Thymus (tissue), 11 donors: ENCODE data around the gene BLTP3B. TPM values are rescaled to one million over a fixed set of nuclear protein-coding genes. Genes with fewer than 3 reads are reported as not detected.

Source experiments
- DNase-seq, 9 donors: peaks; one replicate each; pipeline ENCODE4 v3.0.0-alpha.2; 2013; ENCODE audit warnings: low spot score in 9 of 9, low read depth in 6 of 9, missing footprints in 1 of 9
- H3K27ac ChIP-seq, 2 donors: one replicate each; pipeline ENCODE4 v1.5.1; 2013; ENCODE audit warnings: control low read depth in 1 of 2, low read depth in 1 of 2, low read length in 1 of 2, mild to moderate bottlenecking in 1 of 2, moderate library complexity in 1 of 2
- H3K27me3 ChIP-seq, 2 donors: one replicate each; pipeline ENCODE4 v1.5.1; 2013; ENCODE audit warnings: low read length in 1 of 2; ENCODE audit not compliant: control insufficient read depth in 2 of 2, insufficient read depth in 1 of 2
- H3K36me3 ChIP-seq, 2 donors: one replicate each; pipeline ENCODE4 v1.5.1; 2013; ENCODE audit warnings: low read length in 1 of 2, mild to moderate bottlenecking in 1 of 2, moderate library complexity in 1 of 2; ENCODE audit not compliant: control insufficient read depth in 2 of 2, insufficient read depth in 2 of 2
- H3K4me1 ChIP-seq, 2 donors: one replicate each; pipeline ENCODE4 v1.5.1; 2013; ENCODE audit warnings: low read length in 2 of 2; ENCODE audit not compliant: control insufficient read depth in 2 of 2, insufficient read depth in 2 of 2
- H3K4me3 ChIP-seq, 2 donors: one replicate each; pipeline ENCODE4 v1.5.1; 2013; ENCODE audit warnings: low read length in 2 of 2, control low read depth in 1 of 2, mild to moderate bottlenecking in 1 of 2
- H3K9me3 ChIP-seq, 2 donors: one replicate each; pipeline ENCODE4 v1.5.1; 2013; ENCODE audit warnings: low read length in 1 of 2, mild to moderate bottlenecking in 1 of 2; ENCODE audit not compliant: control insufficient read depth in 2 of 2, insufficient read depth in 1 of 2
- WGBS: extraction: QIAGEN DNeasy Blood & Tissue Kit; methylation state at CpG from one replicate; pipeline ENCODE4 v1.1.7; 2013; 5-methylcytosine and 5-hydroxymethylcytosine counted together
- polyA plus RNA-seq: library from polyadenylated mRNA; stranded (reverse); fragments of 200-250 nt; gene quantifications from one replicate; pipeline ENCODE4 v1.2.3, GENCODE V29; 2013
- total RNA-seq: library from RNA; stranded (reverse); fragments of 120-200 nt; gene quantifications from one replicate; pipeline ENCODE4 v1.2.4, GENCODE V29; 2013
- donor health status: healthy.

The BLTP3B gene
- total and polyA plus RNA-seq, 2 donors, result 9.5 to 15.5 TPM

DNA sequence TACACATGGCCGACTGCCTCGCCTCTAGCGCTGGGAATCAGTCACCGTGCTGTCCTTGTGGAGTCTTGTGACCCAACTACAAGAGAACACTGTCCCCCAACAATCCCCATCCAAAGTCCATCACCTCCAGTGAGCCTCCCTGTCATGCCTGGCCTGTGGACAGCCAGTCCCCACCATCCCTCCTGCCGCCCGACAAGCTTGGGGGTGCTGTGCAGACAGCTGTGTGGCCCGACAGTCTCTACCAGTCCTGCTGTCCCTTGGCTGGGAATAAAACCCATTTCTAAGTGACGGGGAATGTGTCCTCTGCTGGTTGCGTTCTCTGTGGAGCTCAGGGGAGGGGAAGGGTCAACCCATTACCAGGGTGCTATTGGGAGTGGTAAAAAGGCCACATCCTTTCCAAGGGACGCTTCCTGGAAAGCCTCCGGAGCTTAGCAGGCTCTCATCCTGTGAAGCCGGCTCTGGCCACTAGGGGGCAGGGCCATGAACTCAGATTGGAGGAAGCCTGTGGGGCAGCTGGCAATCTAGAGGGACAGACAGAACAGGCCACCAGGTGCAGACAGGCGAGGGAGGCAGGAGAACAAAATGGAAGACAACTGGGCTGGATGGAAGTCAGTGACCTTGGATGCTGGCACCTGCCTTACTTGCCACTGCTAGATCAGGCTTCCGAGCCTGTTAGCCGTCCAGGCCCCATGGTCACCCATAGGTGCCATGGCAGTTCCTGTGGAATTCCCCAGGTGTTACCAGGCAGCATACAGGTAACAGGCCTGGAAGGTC is 12.0 kb upstream of the BLTP3B start:
- Histone ChIP-seq H3K9me3 (no peaks in the 10 kb centered on the region), H3K36me3 (peaks cover 0 to 3% of the 10 kb centered on the region in 2 donors), H3K4me1 (no peaks in the 10 kb centered on the region), H3K27ac (no peak overlapping the region), H3K4me3 (no peak overlapping the region), H3K27me3 (no peaks in the 10 kb centered on the region)
- DNase-seq, result peak in 7 of 9 donors; percentile 16 to 68 (median 37)
- 75% methylated on average over 15 of the region's 15 CpGs for WGBS

DNA sequence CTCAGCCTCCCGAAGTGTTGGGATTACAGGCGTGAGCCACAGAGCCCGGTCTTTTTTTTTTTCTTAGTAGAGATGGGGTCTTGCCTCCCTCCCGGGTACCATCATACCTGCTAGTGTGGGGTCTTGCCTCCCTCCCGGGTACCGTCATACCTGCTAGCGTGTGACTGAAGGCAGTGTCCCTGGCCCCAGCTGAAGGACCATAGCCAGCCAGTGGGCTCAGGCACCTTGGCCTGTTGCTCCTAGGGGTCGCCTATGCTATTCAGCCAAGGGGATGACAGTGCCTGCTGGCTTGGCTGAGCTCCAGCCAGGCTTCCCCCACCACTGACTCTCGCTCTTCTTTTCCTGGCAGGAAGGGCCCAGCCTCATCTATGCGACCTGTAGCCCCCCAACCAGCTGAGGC is 10.5 kb upstream of the BLTP3B start:
- 97% methylated on average over 10 of the region's 10 CpGs for WGBS
- Histone ChIP-seq H3K4me3 (no peak overlapping the region), H3K27ac (no peak overlapping the region), H3K9me3 (no peaks in the 10 kb centered on the region), H3K36me3 (no peaks in the 10 kb centered on the region), H3K4me1 (no peaks in the 10 kb centered on the region), H3K27me3 (no peaks in the 10 kb centered on the region)
- no peak for DNase-seq

GRCh38 chr12:100151769-100152168 is 9.1 kb upstream of the BLTP3B start:
- Histone ChIP-seq H3K4me1 (no peaks in the 10 kb centered on the region), H3K9me3 (no peaks in the 10 kb centered on the region), H3K27ac (no peak overlapping the region), H3K27me3 (no peaks in the 10 kb centered on the region), H3K36me3 (no peaks in the 10 kb centered on the region), H3K4me3 (no peak overlapping the region)
- WGBS, result 94% methylated on average over 2 of the region's 2 CpGs
- no peak for DNase-seq

DNA sequence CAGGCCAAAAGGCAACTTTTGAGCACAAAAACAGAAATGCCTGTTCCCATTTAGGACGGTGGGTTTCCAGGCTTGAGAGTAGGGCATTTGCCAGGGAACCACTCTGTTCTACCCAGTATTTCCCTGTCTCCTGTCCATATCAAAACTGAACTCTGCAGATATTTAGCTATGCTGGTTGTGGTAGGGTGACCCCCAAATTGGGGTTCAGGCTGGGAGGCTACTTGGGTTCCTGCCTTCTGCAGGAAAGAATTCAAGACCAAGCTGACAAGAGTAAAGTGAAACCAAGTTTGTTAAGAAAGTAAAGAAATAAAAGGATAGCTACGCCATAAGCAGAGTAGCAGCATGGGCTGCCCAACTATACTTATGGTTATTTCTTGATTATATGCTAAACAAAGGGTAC is 3.6 kb upstream of the BLTP3B start:
- Histone ChIP-seq H3K4me3 (no peak overlapping the region), H3K27ac (no peak overlapping the region), H3K27me3 (no peaks in the 10 kb centered on the region), H3K9me3 (no peaks in the 10 kb centered on the region), H3K36me3 (no peaks in the 10 kb centered on the region), H3K4me1 (peaks cover 2 to 11% of the 10 kb centered on the region in 2 donors)
- no peak for DNase-seq
- WGBS, result 98% methylated on average over 2 of the region's 2 CpGs

GRCh38 chr12:100145643-100146042 is 3.0 kb upstream of the BLTP3B start:
- DNase-seq, result no peak
- no peaks in the 10 kb centered on the region for H3K36me3 ChIP-seq
- H3K4me1 ChIP-seq, result peaks cover 2 to 11% of the 10 kb centered on the region in 2 donors
- H3K27me3 ChIP-seq, result no peaks in the 10 kb centered on the region
- WGBS, result 97% methylated on average over 7 of the region's 7 CpGs
- H3K27ac ChIP-seq, result no peak overlapping the region
- no peak overlapping the region for H3K4me3 ChIP-seq
- H3K9me3 ChIP-seq, result no peaks in the 10 kb centered on the region

GRCh38 chr12:100141998-100142850 is 450 bp downstream of the BLTP3B start:
- Histone ChIP-seq H3K9me3 (no peaks in the 10 kb centered on the region), H3K4me1 (peaks cover 5 to 13% of the 10 kb centered on the region in 2 donors), H3K27ac (peak overlapping the region; percentile 84 to 85), H3K4me3 (peak overlapping the region; percentile 66 to 94), H3K36me3 (no peaks in the 10 kb centered on the region), H3K27me3 (no peaks in the 10 kb centered on the region)
- peak in 6 of 9 donors; percentile 11 to 56 (median 30) for DNase-seq
- WGBS, result under 1% methylated on average over 86 of the region's 86 CpGs

- H3K9me3 ChIP-seq, result no peaks in the 10 kb centered on the region
- H3K27ac ChIP-seq, result peak overlapping the region in 1 of 2 donors; percentile 8
- 24% methylated on average over 6 of the region's 6 CpGs for WGBS
- DNase-seq, result peak in 4 of 9 donors; percentile 21 to 54 (median 24)
- H3K4me1 ChIP-seq, result peaks cover 5 to 13% of the 10 kb centered on the region in 2 donors
- H3K4me3 ChIP-seq, result peak overlapping the region; percentile 66 to 94
- H3K27me3 ChIP-seq, result no peaks in the 10 kb centered on the region
- H3K36me3 ChIP-seq, result no peaks in the 10 kb centered on the region
These were observed 1.0 kb downstream of the BLTP3B start for GRCh38 chr12:100141666-100141997.

DNA sequence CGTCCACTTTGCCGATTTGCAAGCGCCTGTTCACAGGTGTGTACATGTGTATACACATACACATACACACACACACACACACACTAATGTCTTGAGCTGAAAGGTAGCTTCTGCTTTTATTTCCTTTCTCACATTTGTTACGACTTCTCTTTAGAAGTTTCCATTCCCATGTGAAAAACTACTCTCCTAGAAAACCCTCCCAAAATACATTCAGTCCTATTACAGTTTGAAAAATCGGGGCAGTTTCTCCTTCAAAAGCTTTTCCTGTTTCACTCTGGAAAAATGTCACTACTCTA is 3.9 kb downstream of the BLTP3B start:
- Histone ChIP-seq H3K4me1 (peaks cover 5 to 13% of the 10 kb centered on the region in 2 donors), H3K9me3 (no peaks in the 10 kb centered on the region), H3K27me3 (no peaks in the 10 kb centered on the region), H3K36me3 (no peaks in the 10 kb centered on the region), H3K27ac (no peak overlapping the region), H3K4me3 (no peak overlapping the region)
- WGBS, result 72% methylated on average over 5 of the region's 5 CpGs
- DNase-seq, result no peak

- no peak overlapping the region for H3K27ac ChIP-seq
- H3K4me1 ChIP-seq, result peaks cover 5 to 12% of the 10 kb centered on the region in 2 donors
- H3K36me3 ChIP-seq, result no peaks in the 10 kb centered on the region
- no peaks in the 10 kb centered on the region for H3K27me3 ChIP-seq
- peak in 2 of 9 donors; percentile 9 to 36 for DNase-seq
- H3K4me3 ChIP-seq, result no peak overlapping the region
- 31% methylated on average over 6 of the region's 6 CpGs for WGBS
- no peaks in the 10 kb centered on the region for H3K9me3 ChIP-seq
These were observed 4.4 kb downstream of the BLTP3B start for GRCh38 chr12:100138048-100138802.
